Activated T-helper 17 cell treated with anti-CD3 and anti-CD28 coated beads, Interleukin-2, amount 50 U/mL, for 72 hours (primary cell): ENCODE data around the gene KRTAP2-2. TPM values are rescaled to one million over a fixed set of nuclear protein-coding genes. Genes with fewer than 3 reads are reported as not detected.
"Not testable (repeated sequence)": the region's sequence is repeated elsewhere in the genome, so short reads cannot be mapped to it uniquely, and the experiment has no call there.

Experiments used
- ATAC-seq: fragments of 150-1000 bp; cut with Tn5 transposase; replicated peaks from 2 replicates; pipeline ENCODE4 v1.10.0; 2021; ENCODE audit warnings: mild to moderate bottlenecking, moderate library complexity
- H3K27ac Mint-ChIP-seq: one replicate; pipeline ENCODE4 v1.8.0; 2022; ENCODE audit warnings: mixed read lengths
- H3K27me3 Mint-ChIP-seq: one replicate; pipeline ENCODE4 v1.8.0; 2022; ENCODE audit warnings: mixed read lengths
- H3K36me3 Mint-ChIP-seq: one replicate; pipeline ENCODE4 v1.8.0; 2022; ENCODE audit warnings: low read depth, mild to moderate bottlenecking, mixed read lengths
- H3K4me1 Mint-ChIP-seq: one replicate; pipeline ENCODE4 v1.8.0; 2022; ENCODE audit warnings: mixed read lengths
- H3K4me3 Mint-ChIP-seq: one replicate; pipeline ENCODE4 v1.8.0; 2022; ENCODE audit warnings: mild to moderate bottlenecking, mixed read lengths
- H3K9me3 Mint-ChIP-seq: one replicate; pipeline ENCODE4 v1.8.0; 2022; ENCODE audit warnings: mixed read lengths
- total RNA-seq, 2 donors: library from RNA; stranded (reverse); gene quantifications; one replicate each; pipeline ENCODE4 v1.2.3, GENCODE V29; 2022

Gene KRTAP2-2, protein sequence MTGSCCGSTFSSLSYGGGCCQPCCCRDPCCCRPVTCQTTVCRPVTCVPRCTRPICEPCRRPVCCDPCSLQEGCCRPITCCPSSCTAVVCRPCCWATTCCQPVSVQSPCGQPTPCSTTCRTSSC
- total RNA-seq, result not detected

DNA sequence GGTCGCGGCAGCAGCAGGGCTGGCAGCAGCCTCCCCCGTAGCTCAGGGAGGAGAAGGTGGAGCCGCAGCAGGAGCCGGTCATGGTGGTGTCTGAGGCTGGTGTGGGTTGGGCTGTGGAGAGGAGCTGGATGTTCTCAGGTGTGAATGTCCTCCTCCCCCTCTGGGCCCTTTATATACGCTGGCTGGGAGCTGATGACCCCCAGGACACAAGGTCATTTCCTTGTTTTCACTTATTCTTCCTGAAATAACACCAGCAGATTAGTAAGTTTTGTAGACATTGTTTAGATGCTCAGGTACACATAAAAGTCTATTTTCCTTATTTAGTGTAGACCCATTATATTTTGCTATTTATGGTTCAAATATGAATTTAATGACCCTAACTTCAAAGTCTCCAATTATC, at the start of gene KRTAP2-2:
Gene KRTAP2-2, minus strand, starts transcription at position 101 of the 400 bp plus-strand sequence. Its CDS starts 19 bp downstream, at position 82.
- not testable (repeated sequence) for H3K4me3 Mint-ChIP-seq, H3K36me3 Mint-ChIP-seq, H3K9me3 Mint-ChIP-seq, ATAC-seq, H3K27ac Mint-ChIP-seq, H3K4me1 Mint-ChIP-seq
- H3K27me3 Mint-ChIP-seq, result peaks cover 28% of the 10 kb centered on the region

DNA sequence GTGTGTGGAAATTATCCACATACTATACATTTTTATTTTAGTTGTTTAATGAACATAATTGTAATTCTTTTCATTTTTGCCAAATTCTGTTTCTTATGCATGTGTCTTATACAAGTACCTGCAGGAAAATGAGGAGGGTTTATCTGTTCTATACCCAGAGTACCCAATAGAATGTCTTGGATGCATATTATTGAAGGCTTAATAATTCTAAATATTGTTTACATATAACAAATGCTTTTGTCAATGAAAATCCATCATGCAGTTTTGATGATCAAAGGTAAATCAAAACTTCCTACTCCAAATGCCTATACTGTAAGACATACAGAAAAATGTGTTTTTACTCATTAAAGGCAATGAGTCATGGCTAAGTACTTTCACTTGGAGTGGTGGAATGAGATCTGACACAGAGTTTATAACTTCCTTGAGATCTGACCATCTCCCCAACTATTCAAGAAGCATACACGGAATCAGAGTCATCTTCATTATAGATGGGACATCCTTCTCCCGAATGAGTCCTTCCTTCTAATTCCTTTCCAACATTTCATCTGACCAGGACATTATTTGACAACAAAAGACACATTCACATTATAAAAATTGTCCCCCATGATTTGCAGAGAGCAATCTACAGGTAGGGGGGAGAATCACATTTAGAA, 49.5 kb upstream of the KRTAP2-2 start:
- H3K9me3 Mint-ChIP-seq, H3K27me3 Mint-ChIP-seq, H3K4me1 Mint-ChIP-seq, H3K27ac Mint-ChIP-seq, H3K36me3 Mint-ChIP-seq, H3K4me3 Mint-ChIP-seq: not testable (repeated sequence)
- ATAC-seq, result peak; percentile 73

GRCh38 chr17:41103896-41104295, 48.9 kb upstream of the KRTAP2-2 start:
- no peaks in the 10 kb centered on the region for H3K9me3 Mint-ChIP-seq
- H3K36me3 Mint-ChIP-seq, result no peaks in the 10 kb centered on the region
- no peak for ATAC-seq
- H3K27ac Mint-ChIP-seq, result no peak overlapping the region
- no peaks in the 10 kb centered on the region for H3K27me3 Mint-ChIP-seq
- H3K4me3 Mint-ChIP-seq, result no peak overlapping the region
- peaks cover 5% of the 10 kb centered on the region for H3K4me1 Mint-ChIP-seq

DNA sequence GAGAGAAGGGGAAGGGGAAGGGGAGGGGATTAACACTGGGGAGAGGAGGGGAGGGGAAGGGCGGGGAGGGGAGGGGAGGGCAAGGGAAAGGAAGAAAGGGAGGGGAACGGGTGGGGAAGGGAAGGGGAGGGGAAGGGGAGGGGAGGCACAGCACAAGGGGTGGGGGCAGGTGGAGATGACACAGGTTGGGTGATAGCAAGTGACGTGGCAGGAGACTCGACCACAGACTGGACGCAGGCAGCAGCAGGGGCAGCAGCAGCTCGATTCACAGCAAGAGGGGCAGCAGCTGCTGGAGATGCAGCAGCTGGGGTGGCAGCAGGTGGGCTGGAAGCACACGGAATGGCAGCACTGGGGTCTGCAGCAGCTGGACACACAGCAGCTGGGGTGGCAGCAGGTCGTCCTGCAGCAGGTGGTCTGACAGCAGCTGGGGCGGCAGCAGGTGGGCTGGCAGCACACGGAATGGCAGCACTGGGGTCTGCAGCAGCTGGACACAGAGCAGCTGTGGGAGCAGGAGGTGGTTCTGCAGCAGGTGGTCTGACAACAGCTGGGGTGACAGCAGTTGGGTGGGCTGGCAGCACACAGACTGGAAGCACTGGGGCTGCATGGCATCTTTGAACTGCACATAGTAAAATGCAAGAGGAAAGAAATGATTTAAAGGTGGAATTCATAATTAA, 46.7 kb upstream of the KRTAP2-2 start, which contains the start of gene KRTAP4-16:
Gene KRTAP4-16, minus strand, starts transcription at position 624 of the 674 bp plus-strand sequence. Its CDS starts 0 bp downstream, at position 624.
- Mint-ChIP-seq H3K9me3 (no peaks in the 10 kb centered on the region), H3K4me3 (no peak within 1 kb of the TSS), H3K27me3 (peaks cover 11% of the 10 kb centered on the region), H3K4me1 (peaks cover 5% of the 10 kb centered on the region), H3K27ac (no peak within 1 kb of the TSS), H3K36me3 (no peaks in the 10 kb centered on the region)
- no peak for ATAC-seq

DNA sequence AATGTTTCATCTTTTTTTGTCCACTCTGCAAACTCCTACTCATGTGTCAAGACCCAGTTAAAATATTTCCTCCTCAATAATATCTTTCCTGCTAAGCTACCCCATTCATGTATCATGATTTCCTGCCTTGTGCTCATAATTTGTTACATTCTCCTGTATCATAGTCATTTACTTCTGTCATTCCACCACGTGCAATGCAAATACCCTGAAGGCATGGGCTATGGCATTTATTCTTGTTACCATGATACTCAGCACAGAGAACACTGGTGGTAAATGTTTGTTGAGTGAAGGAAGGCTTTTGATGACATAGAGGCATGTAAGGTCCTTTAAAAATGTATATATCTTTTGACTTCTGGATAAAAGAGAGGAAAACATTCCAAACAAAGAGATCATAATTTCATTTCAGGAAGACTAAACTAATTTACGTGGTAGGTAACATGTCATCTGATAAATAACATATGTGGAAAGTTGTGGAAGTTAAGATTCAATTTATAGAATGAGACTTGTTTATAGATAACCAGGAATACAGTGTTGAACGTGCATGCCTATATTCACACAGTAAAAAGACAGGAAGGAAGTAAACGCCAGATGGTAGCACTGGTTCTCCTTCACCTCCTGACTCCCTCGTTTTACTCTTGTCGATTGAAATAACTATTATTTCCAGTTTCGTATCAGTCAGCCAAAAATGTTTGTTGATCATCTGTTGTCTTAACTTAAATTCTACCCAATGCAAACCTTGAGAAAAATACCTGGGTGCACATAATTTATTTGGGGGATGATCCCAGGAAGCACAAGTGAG, 44.9 kb upstream of the KRTAP2-2 start:
- H3K27me3 Mint-ChIP-seq, result peaks cover 15% of the 10 kb centered on the region
- H3K9me3 Mint-ChIP-seq, H3K4me1 Mint-ChIP-seq, H3K27ac Mint-ChIP-seq, H3K36me3 Mint-ChIP-seq, ATAC-seq, H3K4me3 Mint-ChIP-seq: not testable (repeated sequence)

- no peak overlapping the region for H3K27ac Mint-ChIP-seq
- H3K4me3 Mint-ChIP-seq, result no peak overlapping the region
- no peaks in the 10 kb centered on the region for H3K4me1 Mint-ChIP-seq
- ATAC-seq, result no peak
- H3K27me3 Mint-ChIP-seq, result peaks cover 15% of the 10 kb centered on the region
- H3K9me3 Mint-ChIP-seq, result no peaks in the 10 kb centered on the region
- H3K36me3 Mint-ChIP-seq, result no peaks in the 10 kb centered on the region
Observed at GRCh38 chr17:41098481-41098880, 43.5 kb upstream of the KRTAP2-2 start.

DNA sequence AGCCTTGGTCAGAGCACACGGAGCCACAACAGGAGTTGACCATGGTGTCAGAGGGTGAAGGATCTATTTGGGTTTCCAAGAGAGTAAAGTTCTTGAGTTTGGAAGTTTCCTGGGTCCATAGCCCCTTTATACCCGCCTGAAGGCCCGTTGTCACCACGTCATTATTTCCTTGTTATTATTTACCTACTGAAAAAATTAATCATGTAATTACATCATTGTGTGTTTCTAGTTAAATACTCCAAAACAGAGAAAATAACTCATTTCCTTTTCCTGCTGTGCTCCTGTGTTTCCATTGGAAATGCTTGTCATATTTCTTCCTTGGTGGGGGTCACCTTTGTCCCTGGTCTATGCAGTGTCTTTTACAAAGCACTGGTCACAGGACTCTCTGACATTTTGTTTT, 43.0 kb upstream of the KRTAP2-2 start, which contains the start of gene KRTAP4-8:
Gene KRTAP4-8, minus strand, starts transcription at position 101 of the 400 bp plus-strand sequence. Its CDS starts 58 bp downstream, at position 43.
- Mint-ChIP-seq H3K4me3 (no peak within 1 kb of the TSS), H3K36me3 (no peaks in the 10 kb centered on the region), H3K27ac (no peak within 1 kb of the TSS), H3K9me3 (no peaks in the 10 kb centered on the region), H3K4me1 (no peaks in the 10 kb centered on the region), H3K27me3 (peaks cover 15% of the 10 kb centered on the region)
- ATAC-seq, result no peak

GRCh38 chr17:41096055-41096454, 41.0 kb upstream of the KRTAP2-2 start:
- Mint-ChIP-seq H3K36me3 (no peaks in the 10 kb centered on the region), H3K27me3 (peaks cover 15% of the 10 kb centered on the region), H3K4me1 (no peaks in the 10 kb centered on the region), H3K9me3 (no peaks in the 10 kb centered on the region), H3K27ac (no peak overlapping the region), H3K4me3 (no peak overlapping the region)
- no peak for ATAC-seq

- H3K27ac Mint-ChIP-seq, H3K36me3 Mint-ChIP-seq, H3K4me1 Mint-ChIP-seq, H3K4me3 Mint-ChIP-seq, ATAC-seq, H3K9me3 Mint-ChIP-seq: not testable (repeated sequence)
- H3K27me3 Mint-ChIP-seq, result peaks cover 20% of the 10 kb centered on the region
Observed at GRCh38 chr17:41088760-41089352, 33.8 kb upstream of the KRTAP2-2 start.

DNA sequence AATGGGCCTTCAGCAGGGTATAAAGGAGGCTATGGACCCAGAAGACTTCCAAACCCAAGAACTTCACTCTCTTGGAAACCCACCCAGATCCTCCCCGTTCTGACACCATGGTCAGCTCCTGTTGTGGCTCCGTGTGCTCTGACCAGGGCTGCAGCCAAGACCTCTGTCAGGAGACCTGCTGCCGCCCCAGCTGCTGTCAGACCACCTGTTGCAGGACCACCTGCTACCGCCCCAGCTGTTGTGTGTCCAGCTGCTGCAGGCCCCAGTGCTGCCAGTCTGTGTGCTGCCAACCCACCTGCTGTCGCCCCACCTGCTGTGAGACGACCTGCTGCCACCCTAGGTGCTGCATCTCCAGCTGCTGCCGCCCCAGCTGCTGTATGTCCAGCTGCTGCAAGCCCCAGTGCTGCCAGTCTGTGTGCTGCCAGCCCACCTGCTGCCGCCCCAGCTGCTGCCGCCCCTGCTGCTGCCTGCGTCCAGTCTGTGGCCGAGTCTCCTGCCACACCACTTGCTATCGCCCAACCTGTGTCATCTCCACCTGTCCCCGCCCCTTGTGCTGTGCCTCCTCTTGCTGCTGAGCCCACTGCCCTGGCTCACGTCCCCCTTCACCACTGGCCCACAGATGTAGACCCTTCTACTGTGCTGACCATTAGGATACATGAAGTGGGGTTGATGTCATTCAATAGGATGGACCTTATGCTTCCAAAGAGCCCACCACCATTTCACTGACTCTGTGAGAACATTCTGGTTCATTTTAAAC, 29.2 kb upstream of the KRTAP2-2 start, which contains the start of gene KRTAP4-7:
Gene KRTAP4-7, plus strand, starts transcription at position 51 of the 757 bp plus-strand sequence. Its CDS starts 57 bp downstream, at position 108.
- not testable (repeated sequence) for H3K36me3 Mint-ChIP-seq, H3K27ac Mint-ChIP-seq, H3K4me1 Mint-ChIP-seq, H3K4me3 Mint-ChIP-seq, H3K9me3 Mint-ChIP-seq, ATAC-seq
- peaks cover 32% of the 10 kb centered on the region for H3K27me3 Mint-ChIP-seq

DNA sequence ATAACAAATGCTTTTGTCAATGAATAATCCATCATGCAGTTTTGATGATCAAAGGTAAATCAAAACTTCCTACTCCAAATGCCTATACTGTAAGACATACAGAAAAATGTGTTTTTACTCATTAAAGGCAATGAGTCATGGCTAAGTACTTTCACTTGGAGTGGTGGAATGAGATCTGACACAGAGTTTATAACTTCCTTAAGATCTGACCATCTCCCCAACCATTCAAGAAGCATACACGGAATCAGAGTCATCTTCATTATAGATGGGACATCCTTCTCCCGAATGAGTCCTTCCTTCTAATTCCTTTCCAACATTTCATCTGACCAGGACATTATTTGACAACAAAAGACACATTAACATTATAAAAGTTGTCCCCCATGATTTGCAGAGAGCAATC, 28.4 kb upstream of the KRTAP2-2 start:
- peaks cover 26% of the 10 kb centered on the region for H3K27me3 Mint-ChIP-seq
- not testable (repeated sequence) for H3K9me3 Mint-ChIP-seq, H3K27ac Mint-ChIP-seq, H3K36me3 Mint-ChIP-seq, H3K4me3 Mint-ChIP-seq, H3K4me1 Mint-ChIP-seq
- peak; percentile 61 for ATAC-seq

DNA sequence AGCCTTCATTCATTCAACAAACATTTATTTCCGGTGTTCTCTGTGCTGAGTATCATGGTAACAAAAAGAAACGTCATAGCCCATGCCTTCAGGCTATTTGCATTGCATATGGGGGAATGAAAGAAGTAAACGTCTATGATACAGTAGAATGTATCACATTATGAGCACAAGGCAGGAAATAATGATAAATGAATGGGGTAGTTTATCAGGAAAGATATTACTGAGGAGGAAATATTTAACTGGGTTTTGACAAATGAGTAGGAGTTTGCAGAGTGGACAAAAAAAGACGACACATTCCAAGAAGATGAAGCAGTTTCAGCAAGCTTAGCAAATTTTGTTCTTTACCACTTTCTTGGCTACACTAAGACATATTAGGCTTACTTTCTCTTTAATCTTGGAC, 27.6 kb upstream of the KRTAP2-2 start:
- no peaks in the 10 kb centered on the region for H3K9me3 Mint-ChIP-seq
- H3K36me3 Mint-ChIP-seq, result no peaks in the 10 kb centered on the region
- peaks cover 24% of the 10 kb centered on the region for H3K27me3 Mint-ChIP-seq
- no peak overlapping the region for H3K27ac Mint-ChIP-seq
- ATAC-seq, result no peak
- H3K4me3 Mint-ChIP-seq, result no peak overlapping the region
- H3K4me1 Mint-ChIP-seq, result no peaks in the 10 kb centered on the region

- ATAC-seq, result no peak
- H3K27me3 Mint-ChIP-seq, result peaks cover 21% of the 10 kb centered on the region
- no peaks in the 10 kb centered on the region for H3K9me3 Mint-ChIP-seq
- H3K27ac Mint-ChIP-seq, result no peak overlapping the region
- no peaks in the 10 kb centered on the region for H3K4me1 Mint-ChIP-seq
- no peak overlapping the region for H3K4me3 Mint-ChIP-seq
- H3K36me3 Mint-ChIP-seq, result no peaks in the 10 kb centered on the region
Observed at GRCh38 chr17:41076788-41077187, 21.8 kb upstream of the KRTAP2-2 start.
